Activated naive CD4-positive, alpha-beta T cell treated with anti-CD3 and anti-CD28 coated beads, Interleukin-2, amount 50 U/mL, for 24 hours (primary cell): ENCODE measurements around the gene CYP2W1.
A peak's percentile ranks its signal among the peaks of the same experiment; 100 is the strongest.

Experiments used
- H3K27ac Mint-ChIP-seq: one replicate; pipeline ENCODE4 v1.8.0; 2021; ENCODE audit warnings: mild to moderate bottlenecking, mixed read lengths
- H3K27me3 Mint-ChIP-seq: one replicate; pipeline ENCODE4 v1.8.0; 2021; ENCODE audit warnings: mixed read lengths
- H3K36me3 Mint-ChIP-seq: one replicate; pipeline ENCODE4 v1.8.0; 2021; ENCODE audit warnings: mixed read lengths
- H3K4me1 Mint-ChIP-seq: one replicate; pipeline ENCODE4 v1.8.0; 2021; ENCODE audit warnings: mixed read lengths
- H3K4me3 Mint-ChIP-seq: one replicate; pipeline ENCODE4 v1.8.0; 2021; ENCODE audit warnings: mild to moderate bottlenecking, mixed read lengths
- H3K9me3 Mint-ChIP-seq: one replicate; pipeline ENCODE4 v1.8.0; 2021; ENCODE audit warnings: mixed read lengths

Gene CYP2W1

DNA sequence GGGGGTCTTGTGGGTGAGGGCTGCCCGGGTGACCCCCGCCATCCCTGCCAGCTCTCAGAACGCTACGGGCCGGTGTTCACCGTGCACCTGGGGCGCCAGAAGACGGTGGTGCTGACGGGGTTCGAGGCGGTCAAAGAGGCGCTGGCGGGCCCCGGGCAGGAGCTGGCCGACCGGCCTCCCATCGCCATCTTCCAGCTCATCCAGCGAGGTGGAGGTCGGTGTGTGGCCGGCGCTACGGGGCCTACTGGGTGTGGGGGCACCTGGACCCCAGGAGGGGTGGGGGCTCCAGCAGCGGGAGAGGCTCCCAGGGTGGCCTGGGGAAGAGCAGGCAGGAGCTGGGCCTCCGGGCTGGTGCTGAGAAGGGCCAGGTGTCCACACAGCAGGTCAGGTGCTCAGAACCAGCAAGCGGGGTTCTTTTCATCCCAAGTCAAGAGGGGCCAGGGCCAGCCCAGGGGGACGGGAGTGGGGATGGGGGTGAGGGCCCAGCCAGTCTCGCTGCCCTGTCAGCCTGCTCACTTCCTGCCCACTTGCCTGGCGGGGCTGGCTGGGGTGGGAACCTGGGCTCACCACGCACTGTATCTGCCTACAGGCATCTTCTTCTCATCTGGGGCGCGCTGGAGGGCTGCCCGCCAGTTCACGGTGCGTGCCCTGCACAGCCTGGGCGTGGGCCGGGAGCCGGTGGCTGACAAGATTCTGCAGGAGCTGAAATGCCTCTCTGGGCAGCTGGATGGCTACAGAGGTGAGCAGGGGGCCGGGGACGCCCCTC is 1.6 kb downstream of the CYP2W1 start:
- H3K9me3 Mint-ChIP-seq, result no peaks in the 10 kb centered on the region

GRCh38 chr7:985127-985416 is 2.1 kb downstream of the CYP2W1 start:
- Mint-ChIP-seq H3K4me1 (no peaks in the 10 kb centered on the region), H3K9me3 (no peaks in the 10 kb centered on the region), H3K27me3 (no peaks in the 10 kb centered on the region), H3K4me3 (no peak overlapping the region), H3K27ac (no peak overlapping the region), H3K36me3 (no peaks in the 10 kb centered on the region)

More for the DNA sequence above, 1.6 kb downstream of the CYP2W1 start:
- Mint-ChIP-seq H3K27me3 (no peaks in the 10 kb centered on the region), H3K27ac (no peak overlapping the region), H3K36me3 (no peaks in the 10 kb centered on the region), H3K4me3 (no peak overlapping the region), H3K4me1 (no peaks in the 10 kb centered on the region)

DNA sequence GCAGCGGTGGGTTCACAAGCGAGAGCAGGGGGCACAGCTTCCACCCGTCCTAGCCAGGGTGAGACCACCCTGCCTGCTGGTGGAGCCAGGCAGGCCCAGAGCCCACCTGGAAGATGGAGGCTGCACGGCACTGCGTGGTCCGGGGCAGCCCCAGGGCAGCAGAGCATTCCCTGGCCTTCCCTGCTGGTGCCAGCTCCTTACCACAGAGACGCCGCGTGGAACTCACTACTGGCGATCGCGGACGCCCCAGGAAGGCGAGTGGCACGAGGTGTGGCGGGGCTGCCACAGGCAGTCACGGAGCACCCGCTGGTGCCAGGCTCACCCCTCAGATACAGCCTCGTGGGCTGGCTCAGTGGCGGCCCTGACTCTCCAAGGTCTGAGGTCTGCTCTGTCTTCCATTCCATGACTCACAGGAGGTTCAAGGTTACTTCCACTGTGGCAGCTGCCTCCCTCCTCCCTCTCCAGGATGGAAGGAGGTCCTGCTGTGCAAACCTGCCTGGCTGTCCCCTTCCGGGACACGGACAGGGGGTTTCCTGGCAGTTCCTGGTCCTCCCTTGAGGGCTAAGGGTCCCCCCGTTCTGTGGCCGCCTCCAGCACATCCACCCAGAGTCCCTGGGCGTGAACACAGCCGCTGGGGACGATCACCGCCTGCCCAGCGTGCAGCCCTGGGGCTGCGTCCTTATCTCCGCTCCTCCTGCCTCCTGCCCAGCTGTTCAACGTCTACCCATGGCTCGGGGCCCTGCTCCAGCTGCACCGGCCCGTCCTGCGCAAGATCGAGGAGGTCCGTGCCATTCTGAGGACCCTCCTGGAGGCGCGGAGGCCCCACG is 3.1 kb downstream of the CYP2W1 start:
- Mint-ChIP-seq H3K4me3 (no peak overlapping the region), H3K27me3 (no peaks in the 10 kb centered on the region), H3K36me3 (no peaks in the 10 kb centered on the region), H3K27ac (no peak overlapping the region), H3K9me3 (no peaks in the 10 kb centered on the region), H3K4me1 (no peaks in the 10 kb centered on the region)

DNA sequence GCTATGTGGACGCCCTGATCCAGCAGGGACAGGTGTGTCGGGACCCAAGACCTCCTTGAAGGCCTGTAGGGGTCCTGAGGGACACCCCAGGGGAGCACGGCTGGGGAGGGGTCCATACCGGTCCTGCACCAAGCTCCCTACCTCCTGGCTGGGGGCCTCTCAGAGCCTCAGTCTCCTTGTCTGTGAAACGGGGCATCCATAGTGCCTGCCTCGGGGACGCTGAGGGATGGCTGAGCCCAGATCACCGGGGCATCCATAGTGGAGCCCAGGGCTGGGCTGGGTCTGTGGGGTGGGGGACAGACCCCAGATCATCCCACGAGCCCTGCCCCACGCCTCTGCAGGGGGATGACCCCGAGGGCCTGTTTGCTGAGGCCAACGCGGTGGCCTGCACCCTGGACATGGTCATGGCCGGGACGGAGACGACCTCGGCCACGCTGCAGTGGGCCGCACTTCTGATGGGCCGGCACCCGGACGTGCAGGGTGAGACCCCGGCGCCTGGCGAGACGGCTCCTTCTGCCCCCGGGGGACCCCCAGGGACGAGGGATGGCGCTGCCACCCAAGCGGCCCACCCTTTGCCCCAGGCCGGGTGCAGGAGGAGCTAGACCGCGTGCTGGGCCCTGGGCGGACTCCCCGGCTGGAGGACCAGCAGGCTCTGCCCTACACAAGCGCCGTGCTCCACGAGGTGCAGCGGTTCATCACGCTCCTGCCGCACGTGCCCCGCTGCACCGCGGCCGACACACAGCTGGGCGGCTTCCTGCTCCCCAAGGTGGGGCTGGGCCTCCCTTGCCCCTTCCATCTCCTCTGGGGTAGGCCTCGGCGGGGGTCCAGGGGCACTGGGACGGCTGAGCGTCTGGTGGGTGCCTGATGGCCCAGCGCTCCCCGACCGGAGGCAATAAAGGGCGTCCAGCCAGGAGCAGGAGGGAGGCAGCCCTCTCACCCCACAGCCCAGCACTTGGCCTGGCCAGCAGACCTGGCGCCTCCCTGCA is 4.1 kb downstream of the CYP2W1 start:
- Mint-ChIP-seq H3K4me3 (no peak overlapping the region), H3K9me3 (no peaks in the 10 kb centered on the region), H3K27ac (no peak overlapping the region), H3K4me1 (no peaks in the 10 kb centered on the region), H3K36me3 (no peaks in the 10 kb centered on the region), H3K27me3 (no peaks in the 10 kb centered on the region)

- Mint-ChIP-seq H3K36me3 (no peaks in the 10 kb centered on the region), H3K27ac (no peak overlapping the region), H3K4me3 (no peak overlapping the region), H3K9me3 (no peaks in the 10 kb centered on the region), H3K27me3 (no peaks in the 10 kb centered on the region), H3K4me1 (no peaks in the 10 kb centered on the region)
These were observed 4.9 kb downstream of the CYP2W1 start for GRCh38 chr7:987909-988308.

DNA sequence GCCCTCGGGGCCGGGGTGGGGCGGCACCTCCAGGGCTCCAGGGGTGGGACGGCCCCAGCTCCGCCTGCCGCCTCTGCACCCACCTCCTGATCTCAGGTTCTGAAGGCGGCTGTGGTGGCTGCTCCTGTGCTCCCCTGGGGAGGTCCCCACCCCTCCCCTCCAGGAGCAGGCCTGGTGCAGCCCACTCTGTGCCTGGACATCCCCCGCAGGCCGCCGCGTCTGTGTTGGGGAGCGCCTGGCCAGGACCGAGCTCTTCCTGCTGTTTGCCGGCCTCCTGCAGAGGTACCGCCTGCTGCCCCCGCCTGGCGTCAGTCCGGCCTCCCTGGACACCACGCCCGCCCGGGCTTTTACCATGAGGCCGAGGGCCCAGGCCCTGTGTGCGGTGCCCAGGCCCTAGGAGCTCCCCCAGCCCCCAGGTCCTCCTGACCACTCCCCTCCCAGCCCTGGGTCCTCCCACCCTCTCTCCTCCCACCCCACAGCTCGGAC is 5.5 kb downstream of the CYP2W1 start:
- Mint-ChIP-seq H3K9me3 (no peaks in the 10 kb centered on the region), H3K27ac (no peak overlapping the region), H3K27me3 (no peaks in the 10 kb centered on the region), H3K4me3 (no peak overlapping the region), H3K4me1 (no peaks in the 10 kb centered on the region), H3K36me3 (no peaks in the 10 kb centered on the region)

- Mint-ChIP-seq H3K27me3 (no peaks in the 10 kb centered on the region), H3K9me3 (no peaks in the 10 kb centered on the region), H3K36me3 (no peaks in the 10 kb centered on the region), H3K27ac (no peak overlapping the region), H3K4me3 (no peak overlapping the region), H3K4me1 (no peaks in the 10 kb centered on the region)
These were observed 6.1 kb downstream of the CYP2W1 start for GRCh38 chr7:988963-989529.

GRCh38 chr7:990352-990932 is 7.5 kb downstream of the CYP2W1 start:
- Mint-ChIP-seq H3K27me3 (no peaks in the 10 kb centered on the region), H3K27ac (no peak overlapping the region), H3K4me3 (no peak overlapping the region), H3K4me1 (no peaks in the 10 kb centered on the region), H3K36me3 (no peaks in the 10 kb centered on the region), H3K9me3 (no peaks in the 10 kb centered on the region)

- Mint-ChIP-seq H3K36me3 (no peaks in the 10 kb centered on the region), H3K27ac (no peak overlapping the region), H3K9me3 (no peaks in the 10 kb centered on the region), H3K4me3 (no peak overlapping the region), H3K27me3 (no peaks in the 10 kb centered on the region), H3K4me1 (no peaks in the 10 kb centered on the region)
These were observed 8.2 kb downstream of the CYP2W1 start for GRCh38 chr7:990933-991728.

GRCh38 chr7:991729-992656 is 9.0 kb downstream of the CYP2W1 start:
- H3K36me3 Mint-ChIP-seq, result no peaks in the 10 kb centered on the region
- no peaks in the 10 kb centered on the region for H3K27me3 Mint-ChIP-seq
- no peak overlapping the region for H3K4me3 Mint-ChIP-seq
- H3K27ac Mint-ChIP-seq, result no peak overlapping the region
- no peaks in the 10 kb centered on the region for H3K9me3 Mint-ChIP-seq
- H3K4me1 Mint-ChIP-seq, result no peaks in the 10 kb centered on the region

DNA sequence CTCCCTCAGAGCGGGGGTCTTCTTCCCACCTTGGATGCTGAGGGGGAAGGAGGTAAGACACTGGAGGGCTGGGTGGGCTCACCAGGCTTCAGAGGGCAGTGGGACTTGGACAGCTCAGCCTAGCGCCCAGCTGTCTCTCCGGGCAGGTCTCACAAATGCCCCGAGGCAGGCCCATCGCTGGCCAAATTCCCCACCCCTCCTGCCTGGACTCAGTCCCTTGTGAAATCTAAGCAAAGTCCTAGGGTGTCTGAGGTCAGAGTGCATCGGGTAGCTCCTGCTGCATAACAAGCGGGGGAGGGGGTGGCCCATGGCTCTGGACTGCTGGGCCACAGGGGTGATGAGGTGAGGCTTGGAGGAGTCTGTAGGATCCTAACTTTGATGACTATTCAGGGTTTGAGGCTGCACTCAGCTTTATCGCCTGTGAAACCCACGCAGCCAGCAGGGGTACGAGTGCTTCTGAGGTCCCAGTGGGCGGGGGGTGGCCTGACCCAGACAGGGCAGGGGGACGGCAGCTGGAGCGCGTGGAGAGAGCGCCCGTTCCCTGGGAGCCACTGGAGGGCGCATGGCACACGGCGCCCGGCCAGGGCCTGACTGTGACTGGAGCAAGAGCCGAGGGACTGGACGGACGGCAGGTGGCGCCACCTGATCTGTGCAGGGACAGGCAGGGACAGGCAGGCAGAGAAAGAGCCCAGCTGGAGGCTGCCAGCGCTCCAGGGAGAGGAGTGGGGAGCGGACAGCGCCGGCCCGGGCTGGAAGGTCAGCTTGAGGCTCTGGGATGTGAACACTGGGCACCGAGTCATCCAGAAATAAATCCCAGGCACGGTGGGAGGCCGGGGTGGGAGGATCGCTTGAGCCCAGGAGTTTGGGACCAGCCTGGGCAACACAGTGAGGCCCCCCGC is 10.0 kb downstream of the CYP2W1 start:
- H3K27ac Mint-ChIP-seq, result peak overlapping the region; percentile 35
- H3K9me3 Mint-ChIP-seq, result no peaks in the 10 kb centered on the region
- H3K27me3 Mint-ChIP-seq, result no peaks in the 10 kb centered on the region
- no peak overlapping the region for H3K4me3 Mint-ChIP-seq
- no peaks in the 10 kb centered on the region for H3K36me3 Mint-ChIP-seq
- H3K4me1 Mint-ChIP-seq, result no peaks in the 10 kb centered on the region

- H3K27ac Mint-ChIP-seq, result no peak overlapping the region
These were observed 11.8 kb downstream of the CYP2W1 start for GRCh38 chr7:994592-995308.

More at GRCh38 chr7:994592-995308, 11.8 kb downstream of the CYP2W1 start:
- no peaks in the 10 kb centered on the region for H3K36me3 Mint-ChIP-seq
- H3K27me3 Mint-ChIP-seq, result no peaks in the 10 kb centered on the region
- no peak overlapping the region for H3K4me3 Mint-ChIP-seq
- H3K4me1 Mint-ChIP-seq, result no peaks in the 10 kb centered on the region
- no peaks in the 10 kb centered on the region for H3K9me3 Mint-ChIP-seq
